ENCODE results near the gene KRTAP4-11.
"Not testable (repeated sequence)": the region's sequence is repeated elsewhere in the genome, so short reads cannot be mapped to it uniquely, and the experiment has no call there.

The KRTAP4-11 gene

GRCh38 chr17:41117846-41118386 lies at the start of gene KRTAP4-11:
KRTAP4-11 (minus strand) TSS chr17:41118373; CDS start chr17:41118315, 58 bp downstream.
- DNase-seq (ENCODE audit: low read depth): not testable (repeated sequence)

- no peak for DNase-seq (ENCODE audit: low read depth)
Observed at GRCh38 chr17:41167561-41167960, 49.4 kb upstream of the KRTAP4-11 start.

GRCh38 chr17:41163828-41164227 lies 45.7 kb upstream of the KRTAP4-11 start:
- DNase-seq (ENCODE audit: low read depth): no peak

DNA sequence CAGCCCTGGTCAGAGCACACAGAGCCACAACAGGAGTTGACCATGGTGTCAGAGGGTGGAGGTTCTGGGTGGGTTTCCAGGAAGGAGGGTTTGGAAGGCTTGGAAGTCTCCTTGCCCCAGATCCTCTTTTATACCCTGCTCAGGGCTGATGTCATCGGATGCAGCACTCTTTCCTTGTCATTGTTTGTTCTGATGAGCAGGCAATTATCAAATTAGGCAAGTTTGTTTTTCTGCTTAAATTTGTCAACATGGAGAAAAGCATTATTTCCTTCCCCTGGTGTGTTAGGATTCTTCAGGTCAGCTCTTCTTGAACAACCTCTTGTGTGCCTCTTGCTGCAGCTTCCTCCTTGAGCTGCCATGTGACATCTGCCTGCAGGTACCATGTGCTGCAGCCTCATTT lies 42.5 kb upstream of the KRTAP4-11 start, which contains the start of gene KRTAP4-4:
KRTAP4-4 (minus strand) TSS at position 101 of the 400 bp plus-strand sequence; CDS start at position 44, 57 bp downstream.
- no peak for DNase-seq (ENCODE audit: low read depth)

DNA sequence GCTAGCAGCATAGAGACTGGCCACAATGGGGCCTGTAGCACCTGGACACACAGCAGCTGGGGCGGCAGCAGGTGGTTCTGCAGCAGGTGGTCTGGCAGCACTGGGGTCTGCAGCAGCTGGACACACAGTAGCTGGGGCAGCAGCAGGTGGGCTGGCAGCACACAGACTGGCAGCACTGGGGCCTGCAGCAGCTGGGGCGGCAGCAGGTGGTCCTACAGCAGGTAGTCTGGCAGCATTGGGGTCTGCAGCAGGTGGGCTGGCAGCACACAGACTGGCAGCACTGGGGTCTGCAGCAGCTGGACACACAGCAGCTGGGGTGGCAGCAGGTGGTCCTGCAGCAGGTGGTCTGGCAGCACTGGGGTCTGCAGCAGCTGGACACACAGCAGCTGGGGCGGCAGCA lies 42.0 kb upstream of the KRTAP4-11 start:
- DNase-seq (ENCODE audit: low read depth): not testable (repeated sequence)

DNA sequence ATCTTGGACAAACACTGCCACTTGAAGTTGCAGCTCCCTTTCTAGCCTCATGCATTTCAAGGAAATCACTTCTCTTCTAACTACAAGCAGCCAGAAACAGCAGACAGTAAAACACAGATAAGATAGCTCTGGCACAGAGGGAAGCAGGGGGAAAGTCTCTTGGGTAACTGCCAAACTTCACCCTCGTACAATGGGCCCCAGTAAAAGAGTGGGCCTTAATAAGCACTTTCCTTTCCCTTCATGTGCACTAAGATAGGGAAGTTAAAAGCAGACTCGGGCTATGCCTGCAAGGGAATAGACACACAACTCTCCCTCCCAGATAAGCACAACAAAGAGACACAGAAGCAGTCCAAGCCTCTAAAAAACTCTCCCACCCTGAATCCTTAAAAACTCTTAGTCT lies 35.7 kb upstream of the KRTAP4-11 start:
- DNase-seq (ENCODE audit: low read depth): no peak

DNA sequence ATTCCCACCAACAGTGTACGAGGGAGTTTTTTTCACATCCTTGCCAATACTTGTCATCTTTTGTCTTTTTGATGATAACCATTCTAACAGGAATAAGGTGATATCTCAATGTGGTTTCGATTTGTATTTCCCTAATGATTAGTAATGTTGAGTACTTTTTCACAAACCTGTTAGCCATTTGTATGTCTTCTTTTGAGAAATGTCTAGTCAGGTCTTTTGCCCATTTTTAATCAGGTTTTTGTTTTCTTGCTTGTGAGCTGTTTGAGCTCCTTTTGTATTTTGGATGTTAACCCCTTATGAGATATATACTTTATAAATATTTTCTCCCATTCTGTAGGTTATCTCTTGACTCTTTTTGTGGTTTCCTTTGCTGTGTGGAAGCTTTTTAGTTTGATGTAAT lies 33.4 kb upstream of the KRTAP4-11 start:
- no peak for DNase-seq (ENCODE audit: low read depth)

DNA sequence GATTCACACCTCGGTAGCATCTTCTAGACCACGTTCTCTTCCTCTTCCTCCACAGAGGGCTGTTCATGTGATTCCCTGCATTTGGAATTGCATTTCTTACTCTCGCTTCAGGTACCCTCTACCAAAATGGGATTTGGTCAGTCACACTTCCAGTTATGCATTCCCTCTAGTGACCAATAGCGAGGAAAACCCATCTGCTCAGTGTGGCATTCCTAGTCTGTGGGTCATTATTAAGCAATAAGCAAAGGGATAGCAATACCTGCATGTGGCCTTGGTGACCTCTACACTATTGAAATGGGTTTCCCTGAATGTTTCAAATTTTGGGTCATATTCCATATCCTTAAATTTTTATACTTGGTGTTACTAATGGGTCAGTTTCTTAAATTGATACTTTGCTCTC lies 31.9 kb upstream of the KRTAP4-11 start:
- no peak for DNase-seq (ENCODE audit: low read depth)

- DNase-seq (ENCODE audit: low read depth): no peak
Observed at GRCh38 chr17:41149652-41149985, 31.4 kb upstream of the KRTAP4-11 start, which contains the start of gene KRTAP4-5. KRTAP4-5 (minus strand) TSS chr17:41149825; CDS start chr17:41149767, 58 bp downstream.

DNA sequence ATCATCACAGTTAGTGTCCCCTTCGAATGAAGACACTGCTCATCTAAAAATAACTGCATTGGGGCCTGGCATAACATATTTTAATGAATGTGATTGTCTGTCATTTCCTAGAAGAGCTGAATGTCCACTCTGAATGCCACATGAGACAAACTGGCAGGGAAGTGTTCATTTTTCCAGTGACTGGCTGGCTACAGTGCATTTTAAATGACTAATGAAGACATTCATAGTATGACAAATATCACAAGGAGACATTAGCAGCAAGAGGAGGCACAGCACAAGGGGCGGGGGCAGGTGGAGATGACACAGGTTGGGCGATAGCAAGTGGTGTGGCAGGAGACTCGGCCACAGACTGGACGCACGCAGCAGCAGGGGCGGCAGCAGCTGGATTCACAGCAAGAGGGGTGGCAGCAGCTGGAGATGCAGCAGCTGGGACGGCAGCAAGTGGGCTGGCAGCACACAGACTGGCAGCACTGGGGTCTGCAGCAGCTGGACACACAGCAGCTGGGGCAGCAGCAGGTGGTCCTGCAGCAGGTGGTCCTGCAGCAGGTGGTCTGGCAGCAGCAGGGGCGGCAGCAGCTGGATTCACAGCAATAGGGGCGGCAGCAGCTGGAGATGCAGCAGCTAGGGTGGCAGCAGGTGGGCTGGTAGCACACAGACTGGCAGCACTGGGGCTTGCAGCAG lies 30.9 kb upstream of the KRTAP4-11 start:
- DNase-seq (ENCODE audit: low read depth): not testable (repeated sequence)

- DNase-seq (ENCODE audit: low read depth): no peak
Observed at GRCh38 chr17:41147531-41148204, 29.5 kb upstream of the KRTAP4-11 start.

DNA sequence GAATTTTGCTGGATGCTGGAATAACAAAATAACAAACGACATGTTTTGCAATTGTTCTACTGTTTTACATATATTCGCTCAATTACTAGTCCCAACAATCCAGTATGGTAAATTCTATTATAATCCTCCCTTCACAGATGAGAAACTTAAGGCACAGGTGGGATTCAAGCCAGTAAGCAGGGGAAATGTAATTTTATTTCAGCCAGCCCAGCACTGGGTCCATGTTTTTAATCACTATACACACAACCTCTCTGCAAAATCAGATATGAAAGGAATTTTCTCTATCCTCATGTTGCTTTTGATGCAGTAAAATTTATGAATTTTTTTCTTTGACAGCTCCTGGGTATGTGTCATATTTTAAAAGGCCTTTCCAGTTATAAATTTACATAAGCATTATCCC lies 27.1 kb upstream of the KRTAP4-11 start:
- no peak for DNase-seq (ENCODE audit: low read depth)

- no peak for DNase-seq (ENCODE audit: low read depth)
Observed at GRCh38 chr17:41144846-41145245, 26.7 kb upstream of the KRTAP4-11 start.

GRCh38 chr17:41141361-41141760 lies 23.2 kb upstream of the KRTAP4-11 start:
- no peak for DNase-seq (ENCODE audit: low read depth)

DNA sequence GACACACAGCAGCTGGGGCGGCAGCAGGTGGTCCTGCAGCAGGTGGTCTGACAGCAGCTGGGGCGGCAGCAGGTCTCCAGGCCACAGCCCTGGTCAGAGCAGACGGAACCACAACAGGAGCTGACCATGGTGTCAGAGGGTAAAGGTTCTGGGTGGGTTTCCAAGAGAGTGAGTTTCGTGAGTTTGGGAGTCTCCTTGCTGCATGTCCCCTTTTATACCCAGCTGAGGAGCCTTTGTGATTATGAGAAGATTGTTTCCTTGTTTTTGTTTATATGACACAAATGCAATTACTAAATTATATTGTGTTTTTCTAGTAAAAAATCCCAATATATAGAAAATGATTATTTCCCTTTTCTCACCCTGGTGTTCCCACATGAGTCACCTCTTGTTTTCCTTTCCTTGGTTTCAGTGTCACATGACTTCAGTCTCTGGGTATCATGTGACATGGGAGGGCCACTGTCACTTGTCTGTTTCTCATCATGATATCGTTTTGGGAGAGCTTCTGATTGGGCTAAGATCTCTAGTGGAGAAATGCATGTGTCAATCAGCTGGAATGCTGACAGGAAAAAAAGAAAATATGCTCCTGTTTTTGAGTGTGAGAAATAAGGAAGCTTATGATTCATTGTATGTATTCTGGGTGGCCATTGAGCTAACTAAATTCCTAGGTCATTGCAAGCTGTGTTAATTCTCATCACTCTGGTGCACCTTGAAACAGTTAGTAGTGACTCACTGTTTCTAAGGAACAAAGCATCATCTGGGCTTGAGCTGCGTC lies 22.4 kb upstream of the KRTAP4-11 start, which contains the start of gene KRTAP4-6:
KRTAP4-6 (minus strand) TSS at position 185 of the 772 bp plus-strand sequence; CDS start at position 128, 57 bp downstream.
- no peak for DNase-seq (ENCODE audit: low read depth)

- DNase-seq (ENCODE audit: low read depth): not testable (repeated sequence)
Observed at GRCh38 chr17:41139865-41140264, 21.7 kb upstream of the KRTAP4-11 start.

- no peak for DNase-seq (ENCODE audit: low read depth)
Observed at GRCh38 chr17:41133880-41134735, 15.9 kb upstream of the KRTAP4-11 start.

DNA sequence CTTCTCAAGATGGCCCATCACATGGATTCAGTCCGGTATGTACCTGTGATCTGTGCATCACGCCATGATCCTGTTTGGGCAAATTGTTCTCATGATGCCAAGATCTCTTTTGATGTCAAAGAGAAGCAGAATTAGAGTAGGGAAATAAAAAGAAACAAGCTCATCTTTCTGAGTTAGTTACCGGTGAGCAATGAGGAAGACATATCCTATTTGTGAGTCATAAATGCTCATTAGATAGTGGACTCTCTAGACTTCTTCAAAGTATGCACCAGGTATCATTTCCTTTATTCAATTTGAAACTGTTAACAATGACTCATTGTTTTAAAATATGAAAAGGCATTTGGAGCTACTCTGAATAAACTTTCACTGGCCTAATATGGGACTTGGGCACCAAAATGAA lies 13.8 kb upstream of the KRTAP4-11 start:
- DNase-seq (ENCODE audit: low read depth): no peak

DNA sequence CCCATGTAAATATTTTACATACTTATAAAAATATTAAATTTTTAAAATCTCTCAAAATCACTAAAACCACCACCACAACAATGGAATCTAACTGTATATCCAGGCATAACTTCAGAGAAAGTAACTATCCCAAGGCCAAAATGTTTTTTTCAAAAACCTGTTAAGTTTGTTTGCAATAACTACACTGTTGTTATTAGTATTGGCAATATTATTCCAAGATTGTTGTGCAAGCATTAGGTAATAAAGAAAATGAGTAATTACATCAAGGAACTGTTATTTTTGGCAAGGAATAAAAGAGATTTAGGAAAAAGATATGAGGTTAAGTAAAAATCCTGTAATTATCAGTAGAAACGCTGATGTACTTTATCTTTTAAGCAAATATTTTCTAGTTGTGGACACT lies 9.2 kb upstream of the KRTAP4-11 start:
- DNase-seq (ENCODE audit: low read depth): no peak

- no peak for DNase-seq (ENCODE audit: low read depth)
Observed at GRCh38 chr17:41126412-41126811, 8.2 kb upstream of the KRTAP4-11 start.

GRCh38 chr17:41125064-41125463 lies 6.9 kb upstream of the KRTAP4-11 start:
- DNase-seq (ENCODE audit: low read depth): no peak
